HCT116 (cell line): ENCODE measurements around the gene NKTR. TPM values are rescaled to one million over a fixed set of nuclear protein-coding genes. Genes with fewer than 3 reads are reported as not detected.

ENCODE experiments used
- ATAC-seq: fragments of 200-7000 bp; cut with Tn5 transposase; 2 replicates; pipeline ENCODE4 v1.9.1; 2020; ENCODE audit warnings: mild to moderate bottlenecking, moderate library complexity
- BruUV-seq: library from RNA; stranded (reverse); fragments of 400-500 nt; replicated peaks from 2 replicates; lab custom pipeline; 2021; lab: Mats Ljungman, UMichigan
- CTCF ChIA-PET: fragments of 300-600 bp; sonication (Branson Sonifier 250); formaldehyde crosslinking; loops from one replicate; lab custom pipeline; 2021; ENCODE audit warnings: antibody characterized with exemption; lab: Charles Lee
- POLR2A ChIA-PET: fragments of 300-600, 350-600 bp; sonication (Branson Sonifier 250); formaldehyde crosslinking; loops from one replicate; lab custom pipeline; 2021; ENCODE audit warnings: antibody characterized with exemption; lab: Charles Lee
- RAD21 ChIA-PET, 2 experiments: fragments of 300-600 bp; sonication (Branson Sonifier 250); formaldehyde crosslinking; loops; one replicate each; lab custom pipeline; 2023; ENCODE audit warnings: low total read pairs in 2 of 2; ENCODE audit not compliant: uncharacterized antibody in 2 of 2, unreplicated experiment in 2 of 2, low non-redundant PET in 1 of 2; lab: Charles Lee
- DNase-seq: peaks from one replicate; pipeline ENCODE4 v3.0.0-alpha.2; 2010; ENCODE audit warnings: low read depth, low spot score
- H2AFZ ChIP-seq: fragments of 200-600 bp; shearing (Covaris generic), sonication (generic); 2 replicates; pipeline ENCODE4 v1.6.1; 2017; ENCODE audit warnings: low read depth, mixed run types, mixed read lengths, antibody characterized with exemption, low read length; ENCODE audit not compliant: poor library complexity, severe bottlenecking
- H3K27ac ChIP-seq: 2 replicates; pipeline ENCODE4 v1.5.1; 2012; ENCODE audit warnings: low read depth, low read length
- H3K27me3 ChIP-seq: fragments of 200-600 bp; sonication (generic); 2 replicates; pipeline ENCODE4 v1.6.1; 2016; ENCODE audit warnings: mixed run types, low read length, mixed read lengths; ENCODE audit not compliant: insufficient read depth
- H3K36me3 ChIP-seq, 2 experiments: fragments of 200-500 bp in 1 of 2; fragments of 200-600 bp in 1 of 2; sonication (Bioruptor generic) in 1 of 2; sonication (generic) in 1 of 2; 2 replicates each; pipeline versions ENCODE4 v1.5.1 to v1.6.1; 2014 to 2016; ENCODE audit warnings: low read length in 2 of 2, inconsistent platforms in 1 of 2, mixed read lengths in 1 of 2, mixed run types in 1 of 2; ENCODE audit not compliant: insufficient read depth in 2 of 2, control insufficient read depth in 1 of 2
- H3K4me1 ChIP-seq, 2 experiments: fragments of 200-600 bp in 1 of 2; sonication (generic) in 1 of 2; 2 replicates each; pipeline versions ENCODE4 v1.5.1 to v1.6.1; 2012 to 2017; ENCODE audit warnings: low read length in 2 of 2, inconsistent platforms in 1 of 2, mild to moderate bottlenecking in 1 of 2, mixed read lengths in 1 of 2, mixed run types in 1 of 2, moderate library complexity in 1 of 2; ENCODE audit not compliant: insufficient read depth in 2 of 2, control insufficient read depth in 1 of 2
- H3K4me2 ChIP-seq: fragments of 200-600 bp; sonication (generic); 2 replicates; pipeline ENCODE4 v1.6.1; 2017; ENCODE audit warnings: mixed run types, low read length, mixed read lengths
- H3K4me3 ChIP-seq, 2 experiments: fragments of 200-600 bp in 1 of 2; sonication (generic) in 1 of 2; replicated peaks in 1 of 2; 2 replicates each; pipeline ENCODE4 v1.5.1; 2011 to 2016; ENCODE audit warnings: low read length in 2 of 2, control low read depth in 1 of 2, low read depth in 1 of 2, mild to moderate bottlenecking in 1 of 2, mixed read lengths in 1 of 2, mixed run types in 1 of 2
- H3K79me2 ChIP-seq: fragments of 200-600 bp; sonication (generic); 2 replicates; pipeline ENCODE4 v1.6.1; 2017; ENCODE audit warnings: mild to moderate bottlenecking, mixed run types, low read length, moderate library complexity, mixed read lengths; ENCODE audit not compliant: insufficient read depth
- H3K9ac ChIP-seq: fragments of 200-600 bp; sonication (generic); 2 replicates; pipeline ENCODE4 v1.6.1; 2016; ENCODE audit warnings: low read length, mixed read lengths
- H3K9me2 ChIP-seq: fragments of 200-600 bp; sonication (generic), shearing (Covaris generic); 2 replicates; pipeline ENCODE4 v1.6.1; 2017; ENCODE audit warnings: mixed run types, mild to moderate bottlenecking, moderate library complexity; ENCODE audit not compliant: insufficient read depth
- H3K9me3 ChIP-seq, 2 experiments: fragments of 200-500 bp in 1 of 2; fragments of 200-600 bp in 1 of 2; sonication (Bioruptor generic) in 1 of 2; sonication (generic) in 1 of 2; 2 replicates each; pipeline ENCODE4 v1.6.1; 2014 to 2017; ENCODE audit warnings: low read length in 2 of 2, mixed read lengths in 2 of 2, inconsistent platforms in 1 of 2, low read depth in 1 of 2, mild to moderate bottlenecking in 1 of 2, mixed run types in 1 of 2, moderate library complexity in 1 of 2; ENCODE audit not compliant: control insufficient read depth in 1 of 2, insufficient read depth in 1 of 2
- H4K20me1 ChIP-seq: fragments of 200-600 bp; sonication (generic), shearing (Covaris generic); 2 replicates; pipeline ENCODE4 v1.6.1; 2017; ENCODE audit warnings: mixed run types, mild to moderate bottlenecking, moderate library complexity; ENCODE audit not compliant: insufficient read depth
- ATF3 ChIP-seq: IDR thresholded peaks from 2 replicates; pipeline ENCODE4 v1.6.1; 2012
- CBX3 ChIP-seq: IDR thresholded peaks from 2 replicates; pipeline ENCODE4 v1.6.1; 2012; ENCODE audit warnings: low read depth
- CEBPB ChIP-seq: IDR thresholded peaks from 2 replicates; pipeline ENCODE4 v1.6.1; 2012; ENCODE audit warnings: low read depth
- EGR1 ChIP-seq: IDR thresholded peaks from 2 replicates; pipeline ENCODE4 v1.6.1; 2012; ENCODE audit warnings: low read depth
- EZH2 ChIP-seq: fragments of 200-600 bp; sonication (generic); IDR thresholded peaks from 2 replicates; pipeline ENCODE4 v1.6.1; 2017; ENCODE audit warnings: antibody characterized with exemption, mixed run types
- EZH2phosphoT487 ChIP-seq: fragments of 200-600 bp; IDR thresholded peaks from 2 replicates; pipeline ENCODE4 v1.6.1; 2018; ENCODE audit warnings: antibody characterized with exemption, borderline replicate concordance
- FOSL1 ChIP-seq: IDR thresholded peaks from 2 replicates; pipeline ENCODE4 v1.6.1; 2012; ENCODE audit warnings: low read depth
- JUND ChIP-seq: IDR thresholded peaks from 2 replicates; pipeline ENCODE4 v1.6.1; 2012
- POLR2A ChIP-seq: IDR thresholded peaks from 2 replicates; pipeline ENCODE4 v1.7.0; 2011; ENCODE audit warnings: borderline replicate concordance; ENCODE audit not compliant: insufficient read depth, insufficient read length; ENCODE audit errors: extremely low read depth
- RAD21 ChIP-seq: IDR thresholded peaks from 2 replicates; pipeline ENCODE4 v1.6.1; 2012; ENCODE audit warnings: low read depth, mild to moderate bottlenecking
- SIN3A ChIP-seq: IDR thresholded peaks from 2 replicates; pipeline ENCODE4 v1.6.1; 2012; ENCODE audit warnings: low read depth
- SP1 ChIP-seq: IDR thresholded peaks from 2 replicates; pipeline ENCODE4 v1.6.1; 2012; ENCODE audit warnings: low read depth
- SRF ChIP-seq: IDR thresholded peaks from 2 replicates; pipeline ENCODE4 v1.6.1; 2012; ENCODE audit warnings: low read depth
- TCF7L2 ChIP-seq: IDR thresholded peaks from 2 replicates; pipeline ENCODE4 v1.7.0; 2011; ENCODE audit warnings: borderline replicate concordance, inconsistent platforms; ENCODE audit not compliant: insufficient read depth, insufficient read length; ENCODE audit errors: extremely low read depth
- ZNF274 ChIP-seq: fragments of 200-500 bp; sonication (Bioruptor generic); IDR thresholded peaks from 2 replicates; pipeline ENCODE4 v1.6.1; 2014; ENCODE audit warnings: mild to moderate bottlenecking, low read depth, low read length, inconsistent platforms
- intact Hi-C: fragments of 100-400 bp; cut with micrococcal nuclease; formaldehyde crosslinking; loops from 2 replicates; pipeline ENCODE4 v1.10.0; 2022
- total RNA-seq: library from RNA; stranded (reverse); gene quantifications from one replicate; pipeline ENCODE4 v1.2.1, GENCODE V29; 2021; ENCODE audit not compliant: unreplicated experiment

Gene NKTR
- total RNA-seq, 1 experiment from 2014 or later = 59.7 TPM

GRCh38 chr3:42639192-42639591 is 38.7 kb downstream of the NKTR start:
- no TSS peak for BruUV-seq
- RAD21 ChIA-PET = no interaction called here

GRCh38 chr3:42640129-42640528 is 39.6 kb downstream of the NKTR start:
- TF ChIP-seq SP1 = no peak
- no peak for TF ChIP-seq ATF3
- no peak for TF ChIP-seq EZH2phosphoT487
- TF ChIP-seq EGR1 = no peak
- no peak for TF ChIP-seq RAD21
- no peak for TF ChIP-seq CBX3
- no peak for TF ChIP-seq ZNF274
- TF ChIP-seq EZH2 = no peak
- TF ChIP-seq CEBPB = no peak
- TF ChIP-seq JUND = no peak
- no peak for TF ChIP-seq TCF7L2
- no peak for TF ChIP-seq SIN3A
- no peak for TF ChIP-seq POLR2A
- no peak for TF ChIP-seq SRF
- no peak for TF ChIP-seq FOSL1
- POLR2A ChIA-PET = interaction anchor here (2.2 kb wide), 1 partner anchor 12 kb away, joined by 5 read pairs; no protein-coding TSS in a partner anchor
- H3K79me2 ChIP-seq = no peaks in the 10 kb centered on the region; the same call in 1 of the 2 replicates
- CTCF ChIA-PET = no interaction called here
- ATAC-seq (no peak), DNase-seq (no peak)
- no peak overlapping the region for H3K4me3 ChIP-seq
- H3K9ac ChIP-seq = no peak overlapping the region
- H3K36me3 ChIP-seq = peaks cover 45 to 75% of the 10 kb centered on the region in 2 experiments; a peak in 3 of 4 replicates
- no peaks in the 10 kb centered on the region for H3K27me3 ChIP-seq
- no TSS peak for BruUV-seq
- H3K4me1 ChIP-seq = no peaks in the 10 kb centered on the region
- no peaks in the 10 kb centered on the region for H3K9me2 ChIP-seq
- no peak overlapping the region for H3K27ac ChIP-seq
- RAD21 ChIA-PET = interaction anchor here in 1 of 2 experiments (0.6 kb wide), 1 partner anchor 387 kb away, joined by 3 read pairs; no protein-coding TSS in a partner anchor
- intact Hi-C loops = no loop called here
- H4K20me1 ChIP-seq = no peaks in the 10 kb centered on the region
- H2AFZ ChIP-seq = no peak overlapping the region
- H3K9me3 ChIP-seq = no peaks in the 10 kb centered on the region
- H3K4me2 ChIP-seq = no peak overlapping the region

More at GRCh38 chr3:42639192-42639591, 38.7 kb downstream of the NKTR start:
- POLR2A ChIA-PET = no interaction called here
- no peaks in the 10 kb centered on the region for H3K27me3 ChIP-seq
- H4K20me1 ChIP-seq = no peaks in the 10 kb centered on the region
- intact Hi-C loops = no loop called here
- no peak overlapping the region for H3K27ac ChIP-seq
- DNase-seq = no peak
- H3K36me3 ChIP-seq = peaks cover 45 to 78% of the 10 kb centered on the region in 2 experiments; a peak in 3 of 4 replicates
- H3K9ac ChIP-seq = no peak overlapping the region
- H3K9me3 ChIP-seq = no peaks in the 10 kb centered on the region
- H3K4me2 ChIP-seq = no peak overlapping the region
- no peaks in the 10 kb centered on the region for H3K4me1 ChIP-seq
- TF ChIP-seq JUND = no peak
- no peak for TF ChIP-seq FOSL1
- TF ChIP-seq, all 23 proteins: peak for 0
- Histone ChIP-seq H3K79me2 (no peaks in the 10 kb centered on the region; the same call in 1 of the 2 replicates), H3K9me2 (no peaks in the 10 kb centered on the region), H2AFZ (no peak overlapping the region), H3K4me3 (no peak overlapping the region)
- CTCF ChIA-PET = no interaction called here
- ATAC-seq = no peak
